WTC11 (cell line): Measurements from ENCODE around the gene RPL35. TPM values are rescaled to one million over a fixed set of nuclear protein-coding genes. Genes with fewer than 3 reads are reported as not detected.
A peak's percentile ranks its signal among the peaks of the same experiment; 100 is the strongest.

Source experiments
- ATAC-seq: fragments of 200-7000 bp; cut with Tn5 transposase; 2 replicates; pipeline ENCODE4 v1.10.0; 2021; ENCODE audit warnings: mild to moderate bottlenecking, moderate library complexity
- CTCF ChIA-PET: fragments of 300-600 bp; sonication (Branson Sonifier 250); formaldehyde crosslinking; loops from one replicate; lab custom pipeline; 2021; ENCODE audit warnings: antibody characterized with exemption; lab: Charles Lee
- POLR2A ChIA-PET: fragments of 350-600 bp; sonication (Branson Sonifier 250); formaldehyde crosslinking; loops from one replicate; lab custom pipeline; 2021; ENCODE audit warnings: antibody characterized with exemption; lab: Charles Lee
- DNase-seq: peaks from one replicate; pipeline ENCODE4 v3.0.0; 2021; ENCODE audit warnings: low spot score
- H3K27ac Mint-ChIP-seq: 2 replicates; pipeline ENCODE4 v1.8.0; 2021; ENCODE audit warnings: mixed read lengths
- H3K27me3 Mint-ChIP-seq: 2 replicates; pipeline ENCODE4 v1.8.0; 2021; ENCODE audit warnings: low read depth, mild to moderate bottlenecking, moderate library complexity, mixed read lengths
- H3K36me3 Mint-ChIP-seq: 2 replicates; pipeline ENCODE4 v1.8.0; 2021; ENCODE audit warnings: mixed read lengths
- H3K4me1 Mint-ChIP-seq: 2 replicates; pipeline ENCODE4 v1.8.0; 2022; ENCODE audit warnings: mixed read lengths
- H3K4me3 Mint-ChIP-seq: 2 replicates; pipeline ENCODE4 v1.8.0; 2021; ENCODE audit warnings: mild to moderate bottlenecking, moderate library complexity, mixed read lengths
- H3K9me3 Mint-ChIP-seq: 2 replicates; pipeline ENCODE4 v1.8.0; 2021; ENCODE audit warnings: mixed read lengths
- CBFB ChIP-seq: sonication (generic); formaldehyde crosslinking; IDR thresholded peaks from 2 replicates; pipeline ENCODE4 v1.8.1; 2022; ENCODE audit warnings: mild to moderate bottlenecking, low read depth, missing genetic modification reagents
- ELF4 ChIP-seq: sonication (generic); formaldehyde crosslinking; IDR thresholded peaks from 2 replicates; pipeline ENCODE4 v1.8.1; 2022; ENCODE audit warnings: low read depth, mild to moderate bottlenecking, moderate library complexity, missing genetic modification reagents
- FOXP1 ChIP-seq: sonication (generic); formaldehyde crosslinking; IDR thresholded peaks from 2 replicates; pipeline ENCODE4 v1.8.0; 2022; ENCODE audit warnings: missing genetic modification reagents, mild to moderate bottlenecking, moderate library complexity, borderline replicate concordance
- GABPB1 ChIP-seq: sonication (generic); formaldehyde crosslinking; IDR thresholded peaks from 2 replicates; pipeline ENCODE4 v1.8.1; 2023; ENCODE audit warnings: mild to moderate bottlenecking, missing genetic modification reagents
- IRF2 ChIP-seq: sonication (generic); formaldehyde crosslinking; IDR thresholded peaks from 2 replicates; pipeline ENCODE4 v1.8.0; 2022; ENCODE audit warnings: low read depth, missing genetic modification reagents, borderline replicate concordance
- RORB ChIP-seq: fragments of 250-450 bp; sonication (Bioruptor Pico); IDR thresholded peaks from 2 replicates; pipeline ENCODE4 v1.9.0; 2021; ENCODE audit warnings: mild to moderate bottlenecking
- TEAD1 ChIP-seq: sonication (generic); formaldehyde crosslinking; IDR thresholded peaks from 2 replicates; pipeline ENCODE4 v1.8.0; 2022; ENCODE audit warnings: mild to moderate bottlenecking, missing genetic modification reagents
- TP53 ChIP-seq: sonication (generic); formaldehyde crosslinking; IDR thresholded peaks from 2 replicates; pipeline ENCODE4 v1.8.1; 2023; ENCODE audit warnings: mild to moderate bottlenecking, missing genetic modification reagents
- ZBTB21 ChIP-seq: sonication (generic); formaldehyde crosslinking; IDR thresholded peaks from 2 replicates; pipeline ENCODE4 v1.8.1; 2023; ENCODE audit warnings: mild to moderate bottlenecking, missing genetic modification reagents, borderline replicate concordance
- ZNF121 ChIP-seq: sonication (generic); formaldehyde crosslinking; IDR thresholded peaks from 2 replicates; pipeline ENCODE4 v1.8.0; 2023; ENCODE audit warnings: missing genetic modification reagents
- ZNF232 ChIP-seq: sonication (generic); formaldehyde crosslinking; IDR thresholded peaks from 2 replicates; pipeline ENCODE4 v1.8.0; 2022; ENCODE audit warnings: mild to moderate bottlenecking, missing genetic modification reagents
- ZNF671 ChIP-seq: fragments of 250-450 bp; sonication (Bioruptor Pico); IDR thresholded peaks from 2 replicates; pipeline ENCODE4 v1.8.0; 2021; ENCODE audit warnings: mild to moderate bottlenecking
- total RNA-seq: library from RNA; stranded (reverse); gene quantifications from 3 replicates; pipeline ENCODE4 v1.2.3, GENCODE V29; 2021
- TF ChIP-seq, protein P1 (sequence below): sonication (generic); formaldehyde crosslinking; IDR thresholded peaks from 2 replicates; pipeline ENCODE4 v1.8.1; 2023; ENCODE audit warnings: mild to moderate bottlenecking, missing genetic modification reagents
- TF ChIP-seq, protein P2 (sequence below): fragments of 250-450 bp; sonication (Bioruptor Pico); conservative IDR thresholded peaks from 2 replicates; pipeline ENCODE4 v1.9.0; 2021; ENCODE audit warnings: mild to moderate bottlenecking
- TF ChIP-seq, protein P3 (sequence below): sonication (generic); formaldehyde crosslinking; IDR thresholded peaks from 2 replicates; pipeline ENCODE4 v1.8.0; 2023; ENCODE audit warnings: mild to moderate bottlenecking, missing genetic modification reagents
- TF ChIP-seq, protein P4 (sequence below): fragments of 250-450 bp; sonication (Bioruptor Pico); IDR thresholded peaks from 2 replicates; pipeline ENCODE4 v1.9.0; 2021; ENCODE audit warnings: mild to moderate bottlenecking, borderline replicate concordance

The RPL35 gene
- total RNA-seq, 1 experiment from 2014 or later: 1,710 TPM

DNA sequence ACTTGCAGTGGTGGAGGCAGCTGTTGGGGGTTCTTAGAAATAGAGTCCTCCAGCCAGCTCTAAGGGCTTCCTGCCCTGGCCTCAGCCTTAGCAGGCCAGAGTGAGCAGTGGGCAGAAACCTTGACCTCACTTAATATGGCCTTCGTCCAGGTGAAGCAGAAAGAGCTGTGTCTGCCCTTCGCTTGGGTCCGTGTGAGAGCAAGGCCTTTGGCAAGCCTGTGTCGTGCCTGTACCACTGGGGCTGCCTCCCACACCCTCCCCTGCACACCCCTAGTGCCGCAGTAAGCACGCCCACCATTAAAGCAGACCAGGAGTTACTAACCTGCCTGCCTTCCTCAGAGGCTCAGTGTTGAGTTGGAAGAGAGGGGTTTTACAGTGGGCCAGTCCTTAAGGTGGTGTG lies 13.7 kb upstream of the RPL35 start (continued):
- TF ChIP-seq, protein P1, sequence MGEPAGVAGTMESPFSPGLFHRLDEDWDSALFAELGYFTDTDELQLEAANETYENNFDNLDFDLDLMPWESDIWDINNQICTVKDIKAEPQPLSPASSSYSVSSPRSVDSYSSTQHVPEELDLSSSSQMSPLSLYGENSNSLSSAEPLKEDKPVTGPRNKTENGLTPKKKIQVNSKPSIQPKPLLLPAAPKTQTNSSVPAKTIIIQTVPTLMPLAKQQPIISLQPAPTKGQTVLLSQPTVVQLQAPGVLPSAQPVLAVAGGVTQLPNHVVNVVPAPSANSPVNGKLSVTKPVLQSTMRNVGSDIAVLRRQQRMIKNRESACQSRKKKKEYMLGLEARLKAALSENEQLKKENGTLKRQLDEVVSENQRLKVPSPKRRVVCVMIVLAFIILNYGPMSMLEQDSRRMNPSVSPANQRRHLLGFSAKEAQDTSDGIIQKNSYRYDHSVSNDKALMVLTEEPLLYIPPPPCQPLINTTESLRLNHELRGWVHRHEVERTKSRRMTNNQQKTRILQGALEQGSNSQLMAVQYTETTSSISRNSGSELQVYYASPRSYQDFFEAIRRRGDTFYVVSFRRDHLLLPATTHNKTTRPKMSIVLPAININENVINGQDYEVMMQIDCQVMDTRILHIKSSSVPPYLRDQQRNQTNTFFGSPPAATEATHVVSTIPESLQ (CRISPR knock-in tag): no peak
- TF ChIP-seq RORB: no peak
- TF ChIP-seq FOXP1: no peak

DNA sequence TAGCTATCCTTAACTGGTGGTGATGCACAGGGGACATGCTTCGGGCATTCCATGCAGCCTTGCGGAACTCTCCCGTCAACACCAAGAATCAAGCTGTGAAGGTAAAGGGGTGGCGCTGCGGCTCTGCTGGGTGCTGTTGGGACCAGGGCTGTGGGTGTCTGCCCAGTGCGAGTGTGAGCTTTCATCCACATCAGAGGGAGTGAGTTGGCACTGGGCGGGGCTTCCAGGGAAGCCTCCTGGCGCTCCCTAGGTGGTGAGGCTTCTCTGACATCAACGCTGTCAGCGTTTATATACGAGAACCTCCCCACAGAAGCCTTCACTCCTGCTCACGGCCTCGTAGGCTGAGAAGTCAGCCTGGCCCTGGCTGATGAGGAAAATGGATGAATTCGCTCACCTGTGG lies 11.9 kb upstream of the RPL35 start:
- Mint-ChIP-seq H3K4me1 (peaks cover 27% of the 10 kb centered on the region), H3K27ac (peak overlapping the region; percentile 79; the same call in 1 of the 2 replicates), H3K27me3 (no peaks in the 10 kb centered on the region), H3K4me3 (no peak overlapping the region), H3K36me3 (peaks cover 37% of the 10 kb centered on the region), H3K9me3 (no peaks in the 10 kb centered on the region)
- ATAC-seq: no peak
- ChIA-PET CTCF (no interaction called here), POLR2A (interaction anchor here (0.6 kb wide), 1 partner anchor 63 kb away, joined by 6 read pairs; no protein-coding TSS in a partner anchor)
- TF ChIP-seq ZNF671 (CRISPR knock-in tag) (no peak), ZNF232 (no peak), ELF4 (no peak), CBFB (no peak), GABPB1 (CRISPR knock-in tag) (no peak), IRF2 (CRISPR knock-in tag) (no peak), ZBTB21 (CRISPR knock-in tag) (no peak), TP53 (CRISPR knock-in tag) (no peak), ZNF121 (CRISPR knock-in tag) (no peak), TEAD1 (CRISPR knock-in tag) (no peak)
- TF ChIP-seq, protein P2, sequence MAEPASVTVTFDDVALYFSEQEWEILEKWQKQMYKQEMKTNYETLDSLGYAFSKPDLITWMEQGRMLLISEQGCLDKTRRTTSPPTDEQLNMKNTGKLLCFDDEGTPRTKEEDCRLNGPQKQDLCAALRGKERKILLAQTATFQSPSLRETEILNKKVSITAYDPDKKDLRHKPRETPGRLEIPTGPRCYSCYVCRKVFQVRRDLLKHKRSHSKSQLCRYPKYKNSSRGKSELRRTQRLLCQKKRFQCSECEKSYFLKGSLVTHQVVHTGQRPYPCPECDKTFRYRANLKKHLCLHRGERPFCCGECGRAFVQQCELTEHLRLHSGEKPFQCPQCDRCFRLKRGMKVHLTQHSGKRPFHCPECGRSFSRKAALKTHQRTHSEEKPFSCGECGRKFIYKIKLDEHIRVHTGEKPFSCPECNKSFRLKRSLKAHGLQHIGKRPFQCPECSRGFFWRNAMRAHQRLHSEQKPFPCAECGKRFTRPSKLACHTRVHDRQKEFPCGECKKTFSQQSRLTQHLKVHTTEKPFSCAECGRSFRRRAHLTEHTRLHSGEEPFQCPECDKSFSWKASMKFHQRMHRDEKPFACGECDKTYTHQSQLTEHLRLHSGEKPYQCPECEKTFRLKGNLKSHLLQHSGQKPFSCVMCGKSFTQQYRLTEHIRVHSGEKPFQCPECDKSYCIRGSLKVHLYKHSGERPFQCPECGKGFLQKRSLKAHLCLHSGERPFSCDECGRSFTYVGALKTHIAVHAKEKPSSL: no peak
- TF ChIP-seq, protein P3, sequence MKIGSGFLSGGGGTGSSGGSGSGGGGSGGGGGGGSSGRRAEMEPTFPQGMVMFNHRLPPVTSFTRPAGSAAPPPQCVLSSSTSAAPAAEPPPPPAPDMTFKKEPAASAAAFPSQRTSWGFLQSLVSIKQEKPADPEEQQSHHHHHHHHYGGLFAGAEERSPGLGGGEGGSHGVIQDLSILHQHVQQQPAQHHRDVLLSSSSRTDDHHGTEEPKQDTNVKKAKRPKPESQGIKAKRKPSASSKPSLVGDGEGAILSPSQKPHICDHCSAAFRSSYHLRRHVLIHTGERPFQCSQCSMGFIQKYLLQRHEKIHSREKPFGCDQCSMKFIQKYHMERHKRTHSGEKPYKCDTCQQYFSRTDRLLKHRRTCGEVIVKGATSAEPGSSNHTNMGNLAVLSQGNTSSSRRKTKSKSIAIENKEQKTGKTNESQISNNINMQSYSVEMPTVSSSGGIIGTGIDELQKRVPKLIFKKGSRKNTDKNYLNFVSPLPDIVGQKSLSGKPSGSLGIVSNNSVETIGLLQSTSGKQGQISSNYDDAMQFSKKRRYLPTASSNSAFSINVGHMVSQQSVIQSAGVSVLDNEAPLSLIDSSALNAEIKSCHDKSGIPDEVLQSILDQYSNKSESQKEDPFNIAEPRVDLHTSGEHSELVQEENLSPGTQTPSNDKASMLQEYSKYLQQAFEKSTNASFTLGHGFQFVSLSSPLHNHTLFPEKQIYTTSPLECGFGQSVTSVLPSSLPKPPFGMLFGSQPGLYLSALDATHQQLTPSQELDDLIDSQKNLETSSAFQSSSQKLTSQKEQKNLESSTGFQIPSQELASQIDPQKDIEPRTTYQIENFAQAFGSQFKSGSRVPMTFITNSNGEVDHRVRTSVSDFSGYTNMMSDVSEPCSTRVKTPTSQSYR (CRISPR knock-in tag): no peak
- TF ChIP-seq, protein P4, sequence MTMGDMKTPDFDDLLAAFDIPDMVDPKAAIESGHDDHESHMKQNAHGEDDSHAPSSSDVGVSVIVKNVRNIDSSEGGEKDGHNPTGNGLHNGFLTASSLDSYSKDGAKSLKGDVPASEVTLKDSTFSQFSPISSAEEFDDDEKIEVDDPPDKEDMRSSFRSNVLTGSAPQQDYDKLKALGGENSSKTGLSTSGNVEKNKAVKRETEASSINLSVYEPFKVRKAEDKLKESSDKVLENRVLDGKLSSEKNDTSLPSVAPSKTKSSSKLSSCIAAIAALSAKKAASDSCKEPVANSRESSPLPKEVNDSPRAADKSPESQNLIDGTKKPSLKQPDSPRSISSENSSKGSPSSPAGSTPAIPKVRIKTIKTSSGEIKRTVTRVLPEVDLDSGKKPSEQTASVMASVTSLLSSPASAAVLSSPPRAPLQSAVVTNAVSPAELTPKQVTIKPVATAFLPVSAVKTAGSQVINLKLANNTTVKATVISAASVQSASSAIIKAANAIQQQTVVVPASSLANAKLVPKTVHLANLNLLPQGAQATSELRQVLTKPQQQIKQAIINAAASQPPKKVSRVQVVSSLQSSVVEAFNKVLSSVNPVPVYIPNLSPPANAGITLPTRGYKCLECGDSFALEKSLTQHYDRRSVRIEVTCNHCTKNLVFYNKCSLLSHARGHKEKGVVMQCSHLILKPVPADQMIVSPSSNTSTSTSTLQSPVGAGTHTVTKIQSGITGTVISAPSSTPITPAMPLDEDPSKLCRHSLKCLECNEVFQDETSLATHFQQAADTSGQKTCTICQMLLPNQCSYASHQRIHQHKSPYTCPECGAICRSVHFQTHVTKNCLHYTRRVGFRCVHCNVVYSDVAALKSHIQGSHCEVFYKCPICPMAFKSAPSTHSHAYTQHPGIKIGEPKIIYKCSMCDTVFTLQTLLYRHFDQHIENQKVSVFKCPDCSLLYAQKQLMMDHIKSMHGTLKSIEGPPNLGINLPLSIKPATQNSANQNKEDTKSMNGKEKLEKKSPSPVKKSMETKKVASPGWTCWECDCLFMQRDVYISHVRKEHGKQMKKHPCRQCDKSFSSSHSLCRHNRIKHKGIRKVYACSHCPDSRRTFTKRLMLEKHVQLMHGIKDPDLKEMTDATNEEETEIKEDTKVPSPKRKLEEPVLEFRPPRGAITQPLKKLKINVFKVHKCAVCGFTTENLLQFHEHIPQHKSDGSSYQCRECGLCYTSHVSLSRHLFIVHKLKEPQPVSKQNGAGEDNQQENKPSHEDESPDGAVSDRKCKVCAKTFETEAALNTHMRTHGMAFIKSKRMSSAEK: no peak
- DNase-seq: no peak
